Measurements from ENCODE around the gene CNOT6.

CNOT6 gene

GRCh38 chr5:180580681-180581080, 86.5 kb downstream of the CNOT6 start:
- H3K9me3 ChIP-seq (ENCODE audit: insufficient read depth, low read length) = no peaks in the 10 kb centered on the region
- H4K20me1 ChIP-seq (ENCODE audit: low read depth, low read length) = no peaks in the 10 kb centered on the region
- no peaks in the 10 kb centered on the region for H3K9me2 ChIP-seq (replicated peaks; ENCODE audit: insufficient read depth, low read length)
- TF ChIP-seq, protein P1, sequence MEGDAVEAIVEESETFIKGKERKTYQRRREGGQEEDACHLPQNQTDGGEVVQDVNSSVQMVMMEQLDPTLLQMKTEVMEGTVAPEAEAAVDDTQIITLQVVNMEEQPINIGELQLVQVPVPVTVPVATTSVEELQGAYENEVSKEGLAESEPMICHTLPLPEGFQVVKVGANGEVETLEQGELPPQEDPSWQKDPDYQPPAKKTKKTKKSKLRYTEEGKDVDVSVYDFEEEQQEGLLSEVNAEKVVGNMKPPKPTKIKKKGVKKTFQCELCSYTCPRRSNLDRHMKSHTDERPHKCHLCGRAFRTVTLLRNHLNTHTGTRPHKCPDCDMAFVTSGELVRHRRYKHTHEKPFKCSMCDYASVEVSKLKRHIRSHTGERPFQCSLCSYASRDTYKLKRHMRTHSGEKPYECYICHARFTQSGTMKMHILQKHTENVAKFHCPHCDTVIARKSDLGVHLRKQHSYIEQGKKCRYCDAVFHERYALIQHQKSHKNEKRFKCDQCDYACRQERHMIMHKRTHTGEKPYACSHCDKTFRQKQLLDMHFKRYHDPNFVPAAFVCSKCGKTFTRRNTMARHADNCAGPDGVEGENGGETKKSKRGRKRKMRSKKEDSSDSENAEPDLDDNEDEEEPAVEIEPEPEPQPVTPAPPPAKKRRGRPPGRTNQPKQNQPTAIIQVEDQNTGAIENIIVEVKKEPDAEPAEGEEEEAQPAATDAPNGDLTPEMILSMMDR (IDR thresholded peaks at IDR 0.05; ENCODE audit: insufficient read depth, low read length, poor library complexity, severe bottlenecking) = no peak
- TF ChIP-seq EZH2phosphoT487 (conservative IDR thresholded peaks at IDR 0.05; ENCODE audit: low read length) = no peak
- no peaks in the 10 kb centered on the region for H3K27me3 ChIP-seq (ENCODE audit: low read length)
- no peak overlapping the region for H3K27ac ChIP-seq (ENCODE audit: low read depth, low read length)
- H3K36me3 ChIP-seq (ENCODE audit: low read length) = no peaks in the 10 kb centered on the region
- H3K79me2 ChIP-seq (ENCODE audit: insufficient read depth, low read length) = no peaks in the 10 kb centered on the region
- no peak overlapping the region for H3K4me3 ChIP-seq (ENCODE audit: insufficient read depth, low read length, poor library complexity, severe bottlenecking)
- no peak overlapping the region for H2AFZ ChIP-seq (ENCODE audit: low read depth, low read length, severe bottlenecking)
- H3K4me2 ChIP-seq (ENCODE audit: low read depth, low read length, poor library complexity, severe bottlenecking) = no peak overlapping the region
- H3F3A ChIP-seq (ENCODE audit: insufficient read depth) = peaks cover 4% of the 10 kb centered on the region; the same call in 1 of the 2 replicates
- H3K9ac ChIP-seq (ENCODE audit: low read length) = no peak overlapping the region

- Histone ChIP-seq H3K36me3 (ENCODE audit: low read length) (no peaks in the 10 kb centered on the region), H3K9me3 (ENCODE audit: insufficient read depth, low read length) (no peaks in the 10 kb centered on the region), H3K27me3 (ENCODE audit: low read length) (no peaks in the 10 kb centered on the region), H3K79me2 (ENCODE audit: insufficient read depth, low read length) (no peaks in the 10 kb centered on the region), H2AFZ (ENCODE audit: low read depth, low read length, severe bottlenecking) (no peak overlapping the region), H3F3A (ENCODE audit: insufficient read depth) (peaks cover 4% of the 10 kb centered on the region; the same call in 1 of the 2 replicates), H4K20me1 (ENCODE audit: low read depth, low read length) (no peaks in the 10 kb centered on the region), H3K9me2 (replicated peaks; ENCODE audit: insufficient read depth, low read length) (no peaks in the 10 kb centered on the region), H3K4me2 (ENCODE audit: low read depth, low read length, poor library complexity, severe bottlenecking) (no peak overlapping the region), H3K9ac (ENCODE audit: low read length) (no peak overlapping the region), H3K27ac (ENCODE audit: low read depth, low read length) (no peak overlapping the region), H3K4me3 (ENCODE audit: insufficient read depth, low read length, poor library complexity, severe bottlenecking) (no peak overlapping the region)
- no peak for TF ChIP-seq EZH2phosphoT487 (conservative IDR thresholded peaks at IDR 0.05; ENCODE audit: low read length)
- TF ChIP-seq, protein P1 (IDR thresholded peaks at IDR 0.05; ENCODE audit: insufficient read depth, low read length, poor library complexity, severe bottlenecking) = no peak
Observed at GRCh38 chr5:180583738-180584137, 89.6 kb downstream of the CNOT6 start.

DNA sequence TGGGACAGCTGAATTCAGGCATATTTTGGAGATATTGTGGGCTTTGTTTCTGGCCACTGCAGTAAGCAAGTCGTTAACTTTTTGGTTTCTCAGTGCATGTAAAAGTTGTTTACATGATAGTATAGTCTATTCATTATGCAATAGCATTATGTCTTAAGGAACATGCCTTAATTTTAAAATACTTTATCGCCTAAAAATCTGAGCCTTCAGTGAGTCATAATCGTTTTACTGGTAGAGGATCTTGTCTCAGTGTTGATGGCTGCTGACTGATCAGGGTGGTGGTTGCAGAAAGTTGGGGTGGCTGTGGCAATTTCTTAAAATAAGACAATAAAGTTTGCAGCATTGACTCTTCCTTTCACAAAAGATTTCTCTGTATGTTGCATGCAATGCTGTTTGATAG, 92.0 kb downstream of the CNOT6 start:
- no peak for TF ChIP-seq EZH2phosphoT487 (conservative IDR thresholded peaks at IDR 0.05; ENCODE audit: low read length)
- TF ChIP-seq, protein P1 (IDR thresholded peaks at IDR 0.05; ENCODE audit: insufficient read depth, low read length, poor library complexity, severe bottlenecking) = no peak
- no peak overlapping the region for H3K4me2 ChIP-seq (ENCODE audit: low read depth, low read length, poor library complexity, severe bottlenecking)
- H3K27me3 ChIP-seq (ENCODE audit: low read length) = no peaks in the 10 kb centered on the region
- no peak overlapping the region for H2AFZ ChIP-seq (ENCODE audit: low read depth, low read length, severe bottlenecking)
- no peaks in the 10 kb centered on the region for H3K36me3 ChIP-seq (ENCODE audit: low read length)
- no peaks in the 10 kb centered on the region for H3K79me2 ChIP-seq (ENCODE audit: insufficient read depth, low read length)
- peaks cover 4% of the 10 kb centered on the region; the same call in 1 of the 2 replicates for H3F3A ChIP-seq (ENCODE audit: insufficient read depth)
- H3K4me3 ChIP-seq (ENCODE audit: insufficient read depth, low read length, poor library complexity, severe bottlenecking) = no peak overlapping the region
- H3K9me2 ChIP-seq (replicated peaks; ENCODE audit: insufficient read depth, low read length) = no peaks in the 10 kb centered on the region
- H4K20me1 ChIP-seq (ENCODE audit: low read depth, low read length) = no peaks in the 10 kb centered on the region
- H3K9me3 ChIP-seq (ENCODE audit: insufficient read depth, low read length) = no peaks in the 10 kb centered on the region
- H3K27ac ChIP-seq (ENCODE audit: low read depth, low read length) = no peak overlapping the region
- no peak overlapping the region for H3K9ac ChIP-seq (ENCODE audit: low read length)
